ENCODE measurements around the gene LINC01488. TPM values are rescaled to one million over a fixed set of nuclear protein-coding genes. Genes with fewer than 3 reads are reported as not detected.

The LINC01488 gene
- polyA plus RNA-seq, 1 experiment, result not detected

DNA sequence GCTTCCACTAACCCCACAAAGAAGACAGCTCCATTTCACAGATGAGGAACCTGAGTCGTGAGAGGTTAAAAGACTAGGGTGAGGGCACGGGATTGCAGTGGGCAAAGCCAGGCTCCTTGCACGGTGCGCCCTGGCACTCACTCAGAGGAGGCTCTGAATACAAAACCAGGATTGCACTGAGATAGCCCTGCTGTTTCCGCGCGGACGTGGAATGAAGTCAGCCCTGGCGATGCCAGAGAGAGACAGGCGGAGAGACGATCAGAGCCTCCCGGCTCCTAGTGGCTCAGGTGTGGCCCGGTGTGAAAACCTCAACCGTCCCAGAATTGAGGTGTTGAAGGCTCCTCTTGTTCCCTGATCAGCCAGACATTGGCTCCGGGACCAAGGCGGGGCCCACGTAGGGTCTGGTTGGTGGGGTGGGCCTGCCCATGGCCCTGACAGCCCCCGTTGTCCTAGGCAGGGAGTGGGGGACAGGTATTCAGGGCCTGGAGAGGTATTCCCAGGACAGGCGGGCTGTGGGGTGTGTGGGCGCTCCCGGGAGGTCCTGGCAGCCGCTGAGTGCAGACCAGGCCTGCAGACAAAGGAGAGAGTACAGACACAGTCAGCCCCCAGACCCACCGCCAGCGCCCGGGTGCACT, 43.1 kb upstream of the LINC01488 start:
- POLR2A ChIA-PET, result no interaction called here
- CTCF ChIA-PET, result no interaction called here
- Histone ChIP-seq H3K27me3 (ENCODE audit: control insufficient read depth, insufficient read depth, low read length) (no peaks in the 10 kb centered on the region), H3K27ac (ENCODE audit: low read depth, low read length) (no peak overlapping the region), H3K4me3 (ENCODE audit: low read depth, low read length) (no peak overlapping the region), H3K9me3 (ENCODE audit: control insufficient read depth, insufficient read depth, low read length) (no peaks in the 10 kb centered on the region; the same call in 1 of the 2 replicates)
- TF ChIP-seq, protein P1, sequence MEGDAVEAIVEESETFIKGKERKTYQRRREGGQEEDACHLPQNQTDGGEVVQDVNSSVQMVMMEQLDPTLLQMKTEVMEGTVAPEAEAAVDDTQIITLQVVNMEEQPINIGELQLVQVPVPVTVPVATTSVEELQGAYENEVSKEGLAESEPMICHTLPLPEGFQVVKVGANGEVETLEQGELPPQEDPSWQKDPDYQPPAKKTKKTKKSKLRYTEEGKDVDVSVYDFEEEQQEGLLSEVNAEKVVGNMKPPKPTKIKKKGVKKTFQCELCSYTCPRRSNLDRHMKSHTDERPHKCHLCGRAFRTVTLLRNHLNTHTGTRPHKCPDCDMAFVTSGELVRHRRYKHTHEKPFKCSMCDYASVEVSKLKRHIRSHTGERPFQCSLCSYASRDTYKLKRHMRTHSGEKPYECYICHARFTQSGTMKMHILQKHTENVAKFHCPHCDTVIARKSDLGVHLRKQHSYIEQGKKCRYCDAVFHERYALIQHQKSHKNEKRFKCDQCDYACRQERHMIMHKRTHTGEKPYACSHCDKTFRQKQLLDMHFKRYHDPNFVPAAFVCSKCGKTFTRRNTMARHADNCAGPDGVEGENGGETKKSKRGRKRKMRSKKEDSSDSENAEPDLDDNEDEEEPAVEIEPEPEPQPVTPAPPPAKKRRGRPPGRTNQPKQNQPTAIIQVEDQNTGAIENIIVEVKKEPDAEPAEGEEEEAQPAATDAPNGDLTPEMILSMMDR (IDR thresholded peaks at IDR 0.05; ENCODE audit: low read depth, low read length), result no peak
- no peak for DNase-seq (ENCODE audit: low read depth, low spot score)

DNA sequence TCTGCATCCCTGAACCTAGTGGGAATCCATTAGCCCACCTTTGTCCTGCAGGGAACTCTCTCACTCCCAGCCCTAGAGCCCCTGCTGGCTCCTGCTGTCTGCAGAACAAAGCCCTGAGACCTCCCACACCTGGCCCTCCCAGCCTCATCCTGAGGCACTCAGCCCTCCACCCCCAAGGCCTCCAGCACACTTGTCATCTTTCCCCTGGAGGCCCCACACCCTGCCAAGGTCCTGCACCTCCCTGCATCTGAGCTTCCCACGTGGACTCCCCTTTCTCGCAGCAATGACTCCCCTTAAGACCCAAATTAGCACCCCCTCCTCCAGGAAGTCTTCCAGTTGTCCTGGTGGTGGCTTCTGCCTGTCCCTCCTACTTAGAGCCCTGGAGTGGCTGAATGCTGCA, 42.3 kb upstream of the LINC01488 start:
- Histone ChIP-seq H3K27ac (ENCODE audit: low read depth, low read length) (no peak overlapping the region), H3K9me3 (ENCODE audit: control insufficient read depth, insufficient read depth, low read length) (no peaks in the 10 kb centered on the region; the same call in 1 of the 2 replicates), H3K27me3 (ENCODE audit: control insufficient read depth, insufficient read depth, low read length) (no peaks in the 10 kb centered on the region), H3K4me3 (ENCODE audit: low read depth, low read length) (no peak overlapping the region)
- ChIA-PET POLR2A (no interaction called here), CTCF (no interaction called here)
- TF ChIP-seq, protein P1 (IDR thresholded peaks at IDR 0.05; ENCODE audit: low read depth, low read length), result no peak
- no peak for DNase-seq (ENCODE audit: low read depth, low spot score)

DNA sequence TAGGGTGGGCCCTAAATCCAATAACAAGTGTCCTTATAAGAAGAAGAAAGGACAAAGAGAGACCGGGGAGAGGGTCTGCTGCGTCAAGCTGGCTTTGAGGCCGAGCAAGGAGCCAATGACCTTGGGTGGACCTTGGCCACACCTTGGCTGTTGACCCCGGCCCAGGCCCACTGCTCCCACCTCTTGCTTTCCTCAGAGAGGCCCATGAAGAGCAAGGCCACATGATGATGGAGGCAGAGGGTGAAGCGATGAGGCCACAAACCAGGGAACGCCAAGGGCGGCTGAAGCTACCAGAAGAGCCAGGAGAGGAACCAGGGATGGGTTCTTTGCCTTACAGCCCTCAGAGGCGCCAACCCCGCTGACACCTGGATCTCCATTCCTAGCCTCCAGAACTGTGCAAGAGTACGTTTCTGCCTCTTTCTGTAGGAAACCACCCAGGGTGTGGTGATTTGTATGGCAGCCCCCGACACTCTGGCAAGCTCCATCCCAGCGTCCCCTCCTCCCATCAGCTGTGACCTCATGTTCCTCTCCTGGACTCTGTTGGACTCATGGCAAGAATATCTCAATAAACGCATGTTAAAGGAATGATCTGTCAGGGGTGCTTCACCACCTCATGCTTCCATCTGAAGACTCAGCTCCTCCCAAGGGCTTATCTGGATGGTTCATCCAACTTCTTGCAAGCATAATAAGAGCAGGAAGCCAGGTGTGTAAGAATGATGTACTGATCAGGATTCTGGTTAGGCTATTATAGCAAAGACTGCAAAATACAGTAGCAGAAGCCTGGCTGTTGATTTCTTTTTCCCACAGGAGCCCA, 41.6 kb upstream of the LINC01488 start:
- no peak for DNase-seq (ENCODE audit: low read depth, low spot score)
- Histone ChIP-seq H3K4me3 (ENCODE audit: low read depth, low read length) (no peak overlapping the region), H3K27ac (ENCODE audit: low read depth, low read length) (no peak overlapping the region), H3K9me3 (ENCODE audit: control insufficient read depth, insufficient read depth, low read length) (no peaks in the 10 kb centered on the region; the same call in 1 of the 2 replicates), H3K27me3 (ENCODE audit: control insufficient read depth, insufficient read depth, low read length) (no peaks in the 10 kb centered on the region)
- ChIA-PET POLR2A (no interaction called here), CTCF (interaction anchor here (1.4 kb wide), 1 partner anchor 308 kb away, joined by 3 read pairs; no protein-coding TSS in a partner anchor)
- TF ChIP-seq, protein P1 (IDR thresholded peaks at IDR 0.05; ENCODE audit: low read depth, low read length), result no peak

- Histone ChIP-seq H3K4me3 (ENCODE audit: low read depth, low read length) (no peak overlapping the region), H3K27ac (ENCODE audit: low read depth, low read length) (no peak overlapping the region), H3K9me3 (ENCODE audit: control insufficient read depth, insufficient read depth, low read length) (no peaks in the 10 kb centered on the region; the same call in 1 of the 2 replicates), H3K27me3 (ENCODE audit: control insufficient read depth, insufficient read depth, low read length) (no peaks in the 10 kb centered on the region)
- ChIA-PET POLR2A (no interaction called here), CTCF (interaction anchor here (1.4 kb wide), 1 partner anchor 309 kb away, joined by 3 read pairs; no protein-coding TSS in a partner anchor)
- TF ChIP-seq, protein P1 (IDR thresholded peaks at IDR 0.05; ENCODE audit: low read depth, low read length), result no peak
- no peak for DNase-seq (ENCODE audit: low read depth, low spot score)
Measured at GRCh38 chr11:69440876-69441275, 40.6 kb upstream of the LINC01488 start.

All from AG04450 (cell line).